HUES64 (cell line): ENCODE results near the gene PDE6C.
"Not testable (repeated sequence)": the region's sequence is repeated elsewhere in the genome, so short reads cannot be mapped to it uniquely, and the experiment has no call there.

ENCODE experiments used
- H3K27ac ChIP-seq: 2 replicates; pipeline ENCODE4 v1.7.0; 2013; ENCODE audit warnings: low read depth, low read length, inconsistent platforms
- H3K27me3 ChIP-seq: 2 replicates; pipeline ENCODE4 v1.6.1; 2013; ENCODE audit warnings: mild to moderate bottlenecking, low read length; ENCODE audit not compliant: insufficient read depth
- H3K36me3 ChIP-seq: 2 replicates; pipeline ENCODE4 v1.6.1; 2013; ENCODE audit warnings: mild to moderate bottlenecking, low read length; ENCODE audit not compliant: insufficient read depth
- H3K4me1 ChIP-seq: 2 replicates; pipeline ENCODE4 v1.6.1; 2013; ENCODE audit warnings: mild to moderate bottlenecking, low read length, moderate library complexity; ENCODE audit not compliant: insufficient read depth
- H3K4me3 ChIP-seq: 2 replicates; pipeline ENCODE4 v1.5.1; 2013; ENCODE audit warnings: mild to moderate bottlenecking, low read length, moderate library complexity
- H3K9ac ChIP-seq: 2 replicates; pipeline ENCODE4 v1.6.1; 2013; ENCODE audit warnings: mild to moderate bottlenecking, low read depth, low read length
- H3K9me3 ChIP-seq: 2 replicates; pipeline ENCODE4 v1.6.1; 2013; ENCODE audit warnings: low read depth, low read length; ENCODE audit not compliant: insufficient read depth
- WGBS: fragments of 150-250, 120-280 bp; methylation state at CpG from one replicate; pipeline ENCODE4 v1.1.7; 2013; ENCODE audit warnings: missing lambda C conversion rate; 5-methylcytosine and 5-hydroxymethylcytosine counted together

The PDE6C gene

GRCh38 chr10:93678386-93678785 lies 66.0 kb downstream of the PDE6C start:
- H3K36me3 ChIP-seq: peaks cover 89% of the 10 kb centered on the region
- no peaks in the 10 kb centered on the region for H3K4me1 ChIP-seq
- no peak overlapping the region for H3K9ac ChIP-seq
- no peaks in the 10 kb centered on the region for H3K9me3 ChIP-seq
- no peak overlapping the region for H3K27ac ChIP-seq
- H3K4me3 ChIP-seq: no peak overlapping the region
- H3K27me3 ChIP-seq: no peaks in the 10 kb centered on the region
- 79% methylated on average over 4 of the region's 4 CpGs for WGBS

- no peaks in the 10 kb centered on the region for H3K9me3 ChIP-seq
- no peaks in the 10 kb centered on the region for H3K4me1 ChIP-seq
- no peak overlapping the region for H3K27ac ChIP-seq
- H3K27me3 ChIP-seq: no peaks in the 10 kb centered on the region
- no peak overlapping the region for H3K9ac ChIP-seq
- H3K36me3 ChIP-seq: peaks cover 86% of the 10 kb centered on the region
- no peak overlapping the region for H3K4me3 ChIP-seq
- 96% methylated on average over 3 of the region's 3 CpGs for WGBS
These were observed 66.7 kb downstream of the PDE6C start for GRCh38 chr10:93678805-93679587.

GRCh38 chr10:93680412-93681047 lies 68.2 kb downstream of the PDE6C start:
- H3K36me3 ChIP-seq: peaks cover 72% of the 10 kb centered on the region
- H3K27ac ChIP-seq: no peak overlapping the region
- no peak overlapping the region for H3K9ac ChIP-seq
- no peak overlapping the region for H3K4me3 ChIP-seq
- H3K4me1 ChIP-seq: peaks cover 14% of the 10 kb centered on the region
- no peaks in the 10 kb centered on the region for H3K9me3 ChIP-seq
- 93% methylated on average over 3 of the region's 4 CpGs for WGBS
- no peaks in the 10 kb centered on the region for H3K27me3 ChIP-seq

- Histone ChIP-seq H3K4me3 (no peak overlapping the region), H3K9me3 (no peaks in the 10 kb centered on the region), H3K9ac (no peak overlapping the region), H3K36me3 (peaks cover 49% of the 10 kb centered on the region), H3K27ac (no peak overlapping the region), H3K27me3 (no peaks in the 10 kb centered on the region), H3K4me1 (peaks cover 17% of the 10 kb centered on the region)
These were observed 75.4 kb downstream of the PDE6C start for GRCh38 chr10:93687737-93688136.

- peaks cover 4% of the 10 kb centered on the region; the same call in 1 of the 2 replicates for H3K4me1 ChIP-seq
- H3K4me3 ChIP-seq: no peak overlapping the region
- no peaks in the 10 kb centered on the region for H3K27me3 ChIP-seq
- peaks cover 86% of the 10 kb centered on the region for H3K36me3 ChIP-seq
- H3K9me3 ChIP-seq: no peaks in the 10 kb centered on the region
- WGBS: 96% methylated on average over 1 of the region's 2 CpGs
- no peak overlapping the region for H3K9ac ChIP-seq
- no peak overlapping the region for H3K27ac ChIP-seq
These were observed 83.4 kb downstream of the PDE6C start for GRCh38 chr10:93695740-93696139.

- WGBS: 80% methylated on average over 1 of the region's 2 CpGs
- not testable (repeated sequence) for H3K27ac ChIP-seq, H3K9ac ChIP-seq, H3K9me3 ChIP-seq, H3K27me3 ChIP-seq, H3K4me3 ChIP-seq, H3K4me1 ChIP-seq
- peaks cover 79% of the 10 kb centered on the region for H3K36me3 ChIP-seq
These were observed 84.2 kb downstream of the PDE6C start for GRCh38 chr10:93696582-93696981.

- Histone ChIP-seq H3K27me3 (no peaks in the 10 kb centered on the region), H3K9ac (no peak overlapping the region), H3K4me3 (no peak overlapping the region), H3K4me1 (peaks cover 9% of the 10 kb centered on the region; the same call in 1 of the 2 replicates), H3K9me3 (no peaks in the 10 kb centered on the region), H3K36me3 (peaks cover 72% of the 10 kb centered on the region), H3K27ac (no peak overlapping the region)
- 98% methylated on average over 2 of the region's 2 CpGs for WGBS
These were observed 84.9 kb downstream of the PDE6C start for GRCh38 chr10:93697207-93697606.

- Histone ChIP-seq H3K4me3 (peak overlapping the region; percentile 84), H3K9me3 (no peaks in the 10 kb centered on the region), H3K27me3 (no peaks in the 10 kb centered on the region), H3K9ac (peak overlapping the region; percentile 82), H3K36me3 (peaks cover 30% of the 10 kb centered on the region), H3K27ac (peak overlapping the region; percentile 51), H3K4me1 (peaks cover 14% of the 10 kb centered on the region; the same call in 1 of the 2 replicates)
- 9% methylated on average over 9 of the region's 9 CpGs for WGBS
These were observed 89.5 kb downstream of the PDE6C start for GRCh38 chr10:93701866-93702209.

- H3K9ac ChIP-seq: peak within 1 kb of the TSS; percentile 93
- H3K27me3 ChIP-seq: no peaks in the 10 kb centered on the region
- H3K4me1 ChIP-seq: peaks cover 14% of the 10 kb centered on the region; the same call in 1 of the 2 replicates
- peaks cover 24% of the 10 kb centered on the region for H3K36me3 ChIP-seq
- peak within 1 kb of the TSS; percentile 84 for H3K4me3 ChIP-seq
- peak within 1 kb of the TSS; percentile 81 for H3K27ac ChIP-seq
- H3K9me3 ChIP-seq: no peaks in the 10 kb centered on the region
- under 1% methylated on average over 52 of the region's 52 CpGs for WGBS
These were observed 90.1 kb downstream of the PDE6C start, which contains the start of gene FRA10AC1 for GRCh38 chr10:93702210-93703001. TSS of gene FRA10AC1 (minus strand) at chr10:93702592. CDS start at chr10:93700106, 2,486 bp downstream.

- Histone ChIP-seq H3K36me3 (peaks cover 18% of the 10 kb centered on the region), H3K9ac (peak overlapping the region; percentile 93), H3K9me3 (no peaks in the 10 kb centered on the region), H3K27ac (peak overlapping the region; percentile 81), H3K27me3 (no peaks in the 10 kb centered on the region), H3K4me3 (peak overlapping the region; percentile 84), H3K4me1 (peaks cover 14% of the 10 kb centered on the region; the same call in 1 of the 2 replicates)
- WGBS: 61% methylated on average over 12 of the region's 12 CpGs
These were observed 90.7 kb downstream of the PDE6C start for GRCh38 chr10:93703066-93703465.

- WGBS: 89% methylated on average over 1 of the region's 1 CpG
- Histone ChIP-seq H3K4me1 (peaks cover 14% of the 10 kb centered on the region; the same call in 1 of the 2 replicates), H3K4me3 (no peak overlapping the region), H3K36me3 (peaks cover 10% of the 10 kb centered on the region), H3K27me3 (no peaks in the 10 kb centered on the region), H3K9ac (no peak overlapping the region), H3K27ac (no peak overlapping the region), H3K9me3 (no peaks in the 10 kb centered on the region)
These were observed 91.5 kb downstream of the PDE6C start for GRCh38 chr10:93703841-93704240.
